Fibroblast of villous mesenchyme (primary cell): ENCODE results near the gene TYRO3. TPM values are rescaled to one million over a fixed set of nuclear protein-coding genes. Genes with fewer than 3 reads are reported as not detected.

Experiments used
- DNase-seq: peaks from one replicate; pipeline ENCODE4 v3.0.0-alpha.2; 2010; ENCODE audit warnings: low read depth
- H3K4me3 ChIP-seq: 2 replicates; pipeline ENCODE4 v1.5.1; 2011; ENCODE audit warnings: low read depth, mild to moderate bottlenecking, low read length
- total RNA-seq: library from RNA; depleted of rRNA; stranded (reverse); fragments of >200 nt; gene quantifications from 2 replicates; pipeline ENCODE4 v1.2.3, GENCODE V29; 2012
- TF ChIP-seq, protein P1 (sequence below): IDR thresholded peaks from 2 replicates; pipeline ENCODE4 v1.5.1; 2012; ENCODE audit warnings: low read depth, mild to moderate bottlenecking, low read length; ENCODE audit not compliant: insufficient read depth

The TYRO3 gene
- total RNA-seq, 1 donor: 13.8 TPM

- peak; percentile 66 for DNase-seq
- TF ChIP-seq, protein P1, sequence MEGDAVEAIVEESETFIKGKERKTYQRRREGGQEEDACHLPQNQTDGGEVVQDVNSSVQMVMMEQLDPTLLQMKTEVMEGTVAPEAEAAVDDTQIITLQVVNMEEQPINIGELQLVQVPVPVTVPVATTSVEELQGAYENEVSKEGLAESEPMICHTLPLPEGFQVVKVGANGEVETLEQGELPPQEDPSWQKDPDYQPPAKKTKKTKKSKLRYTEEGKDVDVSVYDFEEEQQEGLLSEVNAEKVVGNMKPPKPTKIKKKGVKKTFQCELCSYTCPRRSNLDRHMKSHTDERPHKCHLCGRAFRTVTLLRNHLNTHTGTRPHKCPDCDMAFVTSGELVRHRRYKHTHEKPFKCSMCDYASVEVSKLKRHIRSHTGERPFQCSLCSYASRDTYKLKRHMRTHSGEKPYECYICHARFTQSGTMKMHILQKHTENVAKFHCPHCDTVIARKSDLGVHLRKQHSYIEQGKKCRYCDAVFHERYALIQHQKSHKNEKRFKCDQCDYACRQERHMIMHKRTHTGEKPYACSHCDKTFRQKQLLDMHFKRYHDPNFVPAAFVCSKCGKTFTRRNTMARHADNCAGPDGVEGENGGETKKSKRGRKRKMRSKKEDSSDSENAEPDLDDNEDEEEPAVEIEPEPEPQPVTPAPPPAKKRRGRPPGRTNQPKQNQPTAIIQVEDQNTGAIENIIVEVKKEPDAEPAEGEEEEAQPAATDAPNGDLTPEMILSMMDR: no peak
- no peak overlapping the region for H3K4me3 ChIP-seq
Observed at GRCh38 chr15:41622901-41623300, 63.9 kb downstream of the TYRO3 start.

GRCh38 chr15:41627203-41627602 is 68.2 kb downstream of the TYRO3 start:
- no peak for DNase-seq
- TF ChIP-seq, protein P1: no peak
- H3K4me3 ChIP-seq: no peak overlapping the region

GRCh38 chr15:41629463-41629862 is 70.5 kb downstream of the TYRO3 start:
- H3K4me3 ChIP-seq: no peak overlapping the region
- TF ChIP-seq, protein P1: no peak
- DNase-seq: no peak

GRCh38 chr15:41629883-41630282 is 70.9 kb downstream of the TYRO3 start:
- no peak overlapping the region for H3K4me3 ChIP-seq

GRCh38 chr15:41630616-41631217 is 71.7 kb downstream of the TYRO3 start:
- DNase-seq: no peak
- TF ChIP-seq, protein P1: no peak
- H3K4me3 ChIP-seq: no peak overlapping the region

More at GRCh38 chr15:41629883-41630282, 70.9 kb downstream of the TYRO3 start:
- TF ChIP-seq, protein P1: no peak
- DNase-seq: no peak

DNA sequence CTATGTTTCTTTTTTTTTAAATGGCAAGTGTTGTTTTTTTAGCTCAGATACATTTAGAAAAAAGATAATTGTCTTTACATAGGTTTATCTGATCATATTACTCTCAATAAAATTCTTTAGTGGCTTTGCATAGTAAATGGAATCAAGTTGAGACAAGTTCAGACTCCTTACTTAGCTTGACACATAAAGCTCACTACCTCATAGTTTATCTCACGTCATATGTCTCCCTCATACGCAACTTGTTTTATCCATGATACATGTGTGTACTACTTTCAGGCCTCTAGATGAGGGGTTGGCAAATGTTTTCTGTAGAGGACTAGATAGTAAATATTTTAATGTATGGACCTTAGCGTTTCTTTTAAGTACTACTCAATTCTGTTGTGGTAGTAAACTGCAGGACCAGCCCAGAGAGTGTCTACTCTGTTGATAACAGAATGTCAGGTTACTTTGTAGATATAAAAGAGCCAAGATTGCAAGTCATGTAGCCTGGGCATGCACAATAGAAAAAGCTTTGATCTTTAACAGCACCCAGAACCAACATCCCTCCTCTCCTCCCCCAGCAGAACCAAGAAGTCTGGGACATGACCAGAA is 73.0 kb downstream of the TYRO3 start:
- DNase-seq: no peak
- H3K4me3 ChIP-seq: no peak overlapping the region
- TF ChIP-seq, protein P1: no peak

Other genes starting within 250 kb of the TYRO3 start
- gene OIP5, start 226.6 kb upstream of the TYRO3 start, total RNA-seq: 2.6 and 8.6 TPM in 2 replicates
- 28.3 and 59.2 TPM in 2 replicates for gene NUSAP1, start 226.3 kb upstream of the TYRO3 start, total RNA-seq
- gene NDUFAF1, start 156.7 kb upstream of the TYRO3 start, total RNA-seq: 27.4 and 28.5 TPM in 2 replicates
- gene RTF1, start 142.1 kb upstream of the TYRO3 start, total RNA-seq: 30.0 and 37.1 TPM in 2 replicates
- gene ITPKA, start 65.3 kb upstream of the TYRO3 start, total RNA-seq: 0.86 and 1.6 TPM in 2 replicates
- gene LTK, start 45.4 kb upstream of the TYRO3 start, total RNA-seq: 0.86 and 1.6 TPM in 2 replicates
- 14.8 and 26.8 TPM in 2 replicates for gene RPAP1, start 15.0 kb upstream of the TYRO3 start, total RNA-seq
- 27.7 and 41.5 TPM in 2 replicates for gene MGA, start 101.2 kb downstream of the TYRO3 start, total RNA-seq
- gene MAPKBP1, start 215.3 kb downstream of the TYRO3 start, total RNA-seq: 30.9 and 36.7 TPM in 2 replicates